K562 (cell line): ENCODE measurements around the gene NELFE. TPM values are rescaled to one million over a fixed set of nuclear protein-coding genes. Genes with fewer than 3 reads are reported as not detected.

Source experiments
- CTCF ChIP-seq, 3 experiments: IDR thresholded peaks in 2 of 3; conservative IDR thresholded peaks in 1 of 3; 2 replicates each; pipeline ENCODE4 v1.5.1; 2011 to 2012; ENCODE audit warnings: low read length in 3 of 3, mild to moderate bottlenecking in 3 of 3, control low read depth in 2 of 3, improper control_type of control experiment in 1 of 3, inconsistent platforms in 1 of 3, low read depth in 1 of 3, mixed read lengths in 1 of 3, moderate library complexity in 1 of 3; ENCODE audit not compliant: insufficient read depth in 2 of 3
- GABPB1 ChIP-seq: sonication (generic); formaldehyde crosslinking; IDR thresholded peaks from 2 replicates; pipeline ENCODE4 v1.8.0; 2022; ENCODE audit warnings: mild to moderate bottlenecking, missing genetic modification reagents
- HNRNPK ChIP-seq: fragments of 200-400 bp; formaldehyde crosslinking; IDR thresholded peaks from one replicate; pipeline ENCODE4 v1.6.1; 2018; ENCODE audit warnings: mild to moderate bottlenecking, low read depth, low read length; ENCODE audit not compliant: poor library complexity, severe bottlenecking
- IRF1 ChIP-seq: sonication (generic); formaldehyde crosslinking; IDR thresholded peaks from 2 replicates; pipeline ENCODE4 v1.8.0; 2022; ENCODE audit warnings: missing genetic modification reagents, mild to moderate bottlenecking, borderline replicate concordance
- MNT ChIP-seq, 2 experiments: fragments of 450-650 bp; conservative IDR thresholded peaks; 2 replicates each; pipeline ENCODE4 v1.6.1; 2017; ENCODE audit warnings: mild to moderate bottlenecking in 2 of 2, moderate library complexity in 2 of 2
- NR2C2 ChIP-seq, 2 experiments: fragments of 200-800 bp in 1 of 2; sonication (Bioruptor generic) in 1 of 2; sonication (generic) in 1 of 2; formaldehyde crosslinking in 1 of 2; IDR thresholded peaks; 2 replicates each; pipeline versions ENCODE4 v1.6.1 to v1.8.0; 2016 to 2022; ENCODE audit warnings: mild to moderate bottlenecking in 1 of 2, missing compliant biosample characterization in 1 of 2, missing genetic modification characterization in 1 of 2, missing genetic modification reagents in 1 of 2
- RFX5 ChIP-seq: IDR thresholded peaks from 2 replicates; pipeline ENCODE4 v1.6.1; 2011; ENCODE audit warnings: low read depth, mild to moderate bottlenecking, improper control_type of control experiment, low read length
- SAFB2 ChIP-seq: fragments of 200-400 bp; formaldehyde crosslinking; IDR thresholded peaks from 2 replicates; pipeline ENCODE4 v1.6.1; 2018; ENCODE audit warnings: borderline replicate concordance, low read length, low read depth, moderate library complexity; ENCODE audit not compliant: severe bottlenecking
- SOX6 ChIP-seq: fragments of 450-650 bp; IDR thresholded peaks from 2 replicates; pipeline ENCODE4 v1.6.1; 2014; ENCODE audit warnings: mild to moderate bottlenecking
- YBX1 ChIP-seq: fragments of 450-650 bp; IDR thresholded peaks from 2 replicates; pipeline ENCODE4 v1.7.1; 2016; ENCODE audit warnings: mild to moderate bottlenecking
- ZBTB12 ChIP-seq: fragments of 250-450 bp; sonication (Bioruptor Pico); IDR thresholded peaks from 2 replicates; pipeline ENCODE4 v1.4.0; 2020
- ZBTB33 ChIP-seq: sonication (generic); formaldehyde crosslinking; IDR thresholded peaks from 2 replicates; pipeline ENCODE4 v1.8.1; 2023; ENCODE audit warnings: mild to moderate bottlenecking, missing genetic modification reagents
- ZNF217 ChIP-seq: sonication (generic); formaldehyde crosslinking; IDR thresholded peaks from 2 replicates; pipeline ENCODE4 v1.8.0; 2022; ENCODE audit warnings: mild to moderate bottlenecking, missing genetic modification reagents
- ZNF398 ChIP-seq: fragments of 250-450 bp; sonication (Bioruptor Pico); IDR thresholded peaks from 2 replicates; pipeline ENCODE4 v1.8.0; 2021; ENCODE audit warnings: moderate library complexity, mild to moderate bottlenecking, inconsistent platforms
- ZNF444 ChIP-seq: fragments of 250-450 bp; sonication (Bioruptor Pico); IDR thresholded peaks from 2 replicates; pipeline ENCODE4 v1.4.0; 2020; ENCODE audit warnings: mild to moderate bottlenecking, moderate library complexity
- polyA plus RNA-seq, 8 experiments: library from polyadenylated mRNA; depleted of rRNA in 4 of 8; stranded (reverse) in 5 of 8; unstranded in 3 of 8; fragments of >200 nt; fragmentation: Nextera tagmentation in 2 of 8; fragmentation: Illumina TruSeq in 1 of 8; extraction: Ambion mirVana in 2 of 8; extraction: Trizol in 1 of 8; gene quantifications; 2 replicates each; pipeline versions ENCODE4 v1.2.1 to v1.2.3, GENCODE V29; 2011 to 2014; ENCODE audit warnings: inconsistent platforms in 1 of 8, missing spikeins in 1 of 8
- total RNA-seq, 7 experiments: library from RNA; depleted of rRNA in 6 of 7; stranded (reverse); fragments of >200 nt in 6 of 7; fragmentation: Illumina TruSeq in 2 of 7; extraction: Trizol in 2 of 7; gene quantifications; 2 replicates each; pipeline versions ENCODE4 v1.2.1 to v1.2.3, GENCODE V29; 2011 to 2021; ENCODE audit warnings: low replicate concordance in 1 of 7

NELFE gene
- total and polyA plus RNA-seq, 9 of the 15 experiments (the other 6 are each of a cell fraction or from before 2014, with no cell fraction given) = 15.2 to 157 (median 91.5) TPM

GRCh38 chr6:31958741-31959739, at the start of gene NELFE, which contains the start of gene SKIC2 (continued):
- TF ChIP-seq IRF1 (CRISPR knock-in tag) = no peak
- no peak for TF ChIP-seq ZNF217 (CRISPR knock-in tag)
- no peak for TF ChIP-seq RFX5
- TF ChIP-seq SAFB2 = no peak
- peak; percentile 52; the same call in 1 of the 2 replicates for TF ChIP-seq ZNF398 (CRISPR knock-in tag)
- peak; percentile 96 to 99 for TF ChIP-seq MNT (conservative IDR thresholded peaks at IDR 0.05)
- TF ChIP-seq NR2C2 (CRISPR knock-in tag; IDR thresholded peaks at IDR 0.05) = peak; percentile 100
- peak; percentile 100 for TF ChIP-seq NR2C2 (tag; IDR thresholded peaks at IDR 0.05)
- peak; percentile 85 for TF ChIP-seq ZNF444 (CRISPR knock-in tag)
- TF ChIP-seq GABPB1 = peak; percentile 99
- TF ChIP-seq YBX1 = no peak
- TF ChIP-seq SOX6 = peak; percentile 53; the same call in 1 of the 2 replicates
- TF ChIP-seq ZBTB12 = peak; percentile 99
- TF ChIP-seq HNRNPK = no peak
- TF ChIP-seq CTCF (IDR thresholded peaks at IDR 0.05 in 2 of 3, conservative IDR thresholded peaks at IDR 0.05 in 1 of 3; ENCODE audit: insufficient read depth in 2 of 3, low read depth in 1 of 3, low read length in 3 of 3) = no peak
- TF ChIP-seq ZBTB33 (CRISPR knock-in tag) = peak; percentile 26; the same call in 1 of the 2 replicates
